GM19468 (cell line): ENCODE data around the gene ITSN2.
"Not testable (repeated sequence)": the region's sequence is repeated elsewhere in the genome, so short reads cannot be mapped to it uniquely, and the experiment has no call there.

Experiments used
- ATAC-seq: cut with Tn5 transposase; IDR thresholded peaks from one replicate; pipeline ENCODE4 v1.9.1; 2021; ENCODE audit warnings: mild to moderate bottlenecking, moderate library complexity, moderate number of reproducible peaks; ENCODE audit not compliant: unreplicated experiment; ENCODE audit errors: extremely low read depth

Gene ITSN2

GRCh38 chr2:24225499-24226242 is 134.7 kb downstream of the ITSN2 start:
- ATAC-seq, result no peak

- ATAC-seq, result no peak
Observed at GRCh38 chr2:24222946-24223345, 137.4 kb downstream of the ITSN2 start.

DNA sequence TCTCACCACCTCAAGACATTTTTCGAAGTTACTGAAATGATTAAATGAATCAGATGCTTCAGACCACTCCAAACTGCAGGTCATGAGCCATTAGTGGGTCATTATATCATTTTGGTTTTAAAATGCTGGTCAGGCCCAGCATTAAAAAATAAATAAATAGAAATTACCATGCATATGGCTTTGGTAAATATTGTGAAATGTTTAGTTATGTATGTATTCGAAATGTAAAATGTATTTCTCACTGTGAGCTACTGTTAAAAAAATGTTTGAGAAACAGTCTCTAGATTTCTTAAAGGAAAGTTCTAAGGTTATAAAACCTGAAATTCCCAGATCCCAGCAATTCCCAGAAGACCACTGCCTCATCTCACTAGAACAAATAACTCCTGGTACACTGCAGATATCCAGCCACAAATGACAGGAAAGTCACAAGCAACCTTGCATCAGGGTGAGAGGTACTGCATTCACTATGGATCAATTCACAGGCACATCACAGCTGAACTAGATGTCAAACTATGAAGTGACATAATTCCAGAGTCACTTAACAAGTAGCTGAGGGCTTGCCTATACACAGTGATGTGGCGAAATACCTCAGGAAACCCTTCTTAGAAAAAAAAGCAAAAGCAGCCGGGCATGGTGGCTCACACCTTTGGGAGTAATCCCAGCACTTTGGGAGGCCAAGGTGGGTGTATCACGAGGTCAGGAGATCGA is 138.8 kb downstream of the ITSN2 start:
- ATAC-seq, result no peak

DNA sequence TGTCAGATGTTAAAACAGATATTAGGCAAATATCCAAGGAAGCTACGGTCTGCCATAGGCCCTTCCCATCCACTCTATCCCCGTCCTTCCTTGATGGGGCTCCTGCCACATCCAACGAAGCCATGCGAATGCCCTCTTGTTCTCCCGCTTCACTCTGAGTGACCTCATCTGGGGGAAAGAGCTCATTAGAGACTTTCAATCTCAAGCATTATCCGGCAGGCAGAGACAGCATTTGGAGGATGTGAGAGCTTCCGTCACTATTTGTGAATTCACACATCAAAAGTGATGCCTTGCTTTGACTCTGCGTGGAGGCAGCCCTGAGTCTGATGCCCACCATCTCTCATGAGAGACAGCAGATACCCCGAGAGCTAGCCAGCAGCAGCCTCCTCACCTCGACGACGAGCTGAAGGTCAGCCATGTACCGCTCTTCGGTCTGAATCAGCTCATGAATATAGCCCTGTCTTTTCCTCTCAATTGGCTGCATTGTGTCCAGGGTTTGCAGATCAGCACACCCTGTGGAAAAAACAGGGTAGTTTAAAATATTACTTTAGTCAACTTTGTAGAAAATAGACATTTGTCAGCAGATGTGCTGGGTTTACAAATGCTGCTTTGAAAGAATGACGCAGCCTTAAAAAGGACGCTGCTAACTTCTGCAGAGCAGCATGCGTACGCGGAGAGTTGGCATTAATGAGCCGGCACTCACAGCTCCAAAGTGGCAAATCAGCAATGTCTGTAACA is 139.6 kb downstream of the ITSN2 start:
- no peak for ATAC-seq

- ATAC-seq, result peak; percentile 82
Observed at GRCh38 chr2:24214880-24215279, 145.5 kb downstream of the ITSN2 start.

DNA sequence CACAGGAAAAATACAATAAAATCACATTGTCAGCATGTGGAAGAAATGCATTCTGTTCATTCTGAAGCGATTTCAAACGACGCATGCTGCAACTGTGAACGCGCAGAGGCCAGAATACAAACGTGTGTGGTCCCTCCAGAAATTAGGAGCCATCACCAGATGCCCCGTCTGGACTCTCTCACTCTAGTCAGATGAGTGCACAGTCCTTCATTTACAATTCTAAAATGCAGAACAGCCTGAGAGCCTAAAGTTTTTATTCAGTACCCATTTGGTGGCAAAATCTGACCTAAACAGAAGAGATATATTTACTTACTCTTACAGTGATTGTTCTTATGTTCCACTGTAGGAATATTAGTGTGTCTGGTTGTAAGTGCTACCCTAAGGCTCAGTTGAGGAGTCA is 148.9 kb downstream of the ITSN2 start:
- no peak for ATAC-seq

GRCh38 chr2:24210723-24211122 is 149.6 kb downstream of the ITSN2 start:
- ATAC-seq, result no peak

DNA sequence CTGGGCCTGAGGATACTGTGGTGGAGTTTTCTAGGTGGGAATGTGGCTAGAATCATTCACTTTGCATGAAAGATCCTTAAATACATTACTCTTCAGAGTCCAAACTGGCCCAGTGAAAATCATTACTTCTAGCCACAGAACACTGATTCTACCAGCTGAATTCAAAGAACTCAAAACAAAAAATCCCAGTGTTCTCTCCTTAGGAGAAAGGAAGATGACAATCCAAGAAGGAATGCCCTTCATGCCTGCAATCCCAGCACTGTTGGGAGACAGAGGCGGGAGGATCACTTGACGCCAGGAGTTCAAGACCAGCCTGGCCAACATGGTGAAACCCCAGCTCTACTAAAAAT is 150.3 kb downstream of the ITSN2 start:
- ATAC-seq, result no peak

- ATAC-seq, result no peak
Observed at GRCh38 chr2:24209389-24210105, 150.8 kb downstream of the ITSN2 start.

GRCh38 chr2:24208490-24208889 is 151.8 kb downstream of the ITSN2 start:
- no peak for ATAC-seq

- ATAC-seq, result no peak
Observed at GRCh38 chr2:24207359-24207758, 153.0 kb downstream of the ITSN2 start.

GRCh38 chr2:24206714-24207113 is 153.6 kb downstream of the ITSN2 start:
- ATAC-seq, result no peak

GRCh38 chr2:24206242-24206641 is 154.1 kb downstream of the ITSN2 start:
- ATAC-seq, result no peak

GRCh38 chr2:24205131-24205530 is 155.2 kb downstream of the ITSN2 start:
- no peak for ATAC-seq

- no peak for ATAC-seq
Observed at GRCh38 chr2:24204505-24204904, 155.8 kb downstream of the ITSN2 start.

GRCh38 chr2:24203787-24204150 is 156.6 kb downstream of the ITSN2 start:
- ATAC-seq, result no peak

DNA sequence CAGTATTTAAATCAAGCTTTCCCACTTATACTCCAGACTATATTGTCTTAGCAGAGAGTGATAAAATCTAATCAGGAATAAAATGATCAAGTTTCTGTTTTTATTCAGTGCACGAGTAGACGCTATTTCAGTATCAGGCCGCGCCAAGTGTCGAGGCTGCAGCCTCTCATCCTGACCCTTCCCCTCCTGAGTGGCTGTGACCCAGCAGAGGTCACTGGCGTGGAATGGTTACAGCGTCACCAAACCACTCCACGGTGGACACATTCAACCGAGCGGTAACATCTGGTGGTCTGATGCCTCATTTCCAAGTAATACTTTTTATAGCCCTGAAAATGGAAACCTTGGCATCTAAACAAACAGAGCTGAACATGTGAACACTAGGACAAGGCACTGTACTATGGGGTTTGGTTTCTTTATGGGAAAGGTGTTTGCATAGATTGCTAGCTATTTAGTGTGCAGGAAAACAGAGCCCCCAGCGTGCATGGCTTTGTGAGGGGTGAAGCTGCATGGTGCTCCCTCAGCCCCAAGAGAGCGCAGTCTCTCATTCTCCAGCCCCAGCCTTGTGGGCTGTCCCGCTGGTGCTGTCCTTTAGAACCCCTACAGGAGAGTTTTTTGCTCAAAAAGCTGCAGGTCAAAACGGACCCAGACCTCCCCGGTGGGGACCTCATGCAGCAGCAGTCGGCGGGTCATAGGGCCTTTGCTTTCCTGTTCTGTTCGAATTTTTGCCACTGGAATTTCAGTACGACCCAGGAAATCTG is 157.1 kb downstream of the ITSN2 start:
- no peak for ATAC-seq

GRCh38 chr2:24200799-24201198 is 159.5 kb downstream of the ITSN2 start:
- ATAC-seq, result no peak

- no peak for ATAC-seq
Observed at GRCh38 chr2:24199968-24200590, 160.3 kb downstream of the ITSN2 start.

GRCh38 chr2:24197213-24197612 is 163.1 kb downstream of the ITSN2 start:
- ATAC-seq, result not testable (repeated sequence)
